Measurements from ENCODE around the gene TRPM3.

- no peak for TF ChIP-seq CTCF (IDR thresholded peaks at IDR 0.05; ENCODE audit: insufficient read depth, low read length)
- TF ChIP-seq GABPA (IDR thresholded peaks at IDR 0.05; ENCODE audit: low read depth), result no peak
Measured at GRCh38 chr9:70948744-70949143, 172.7 kb downstream of the TRPM3 start.
